Activated T-helper 1 cell treated with anti-CD3 and anti-CD28 coated beads, Interleukin-12 subunit alpha, Interleukin-12 subunit beta, Interleukin-2, Interleukin-4 antibody, amounts not matched to agents 30 ng/mL and 10 ng/mL and 1 ng/mL, durations not matched to agents 14 hours and 24 hours and 36 hours (primary cell): ENCODE measurements around the gene PIK3AP1. TPM values are rescaled to one million over a fixed set of nuclear protein-coding genes. Genes with fewer than 3 reads are reported as not detected.
"Not testable (repeated sequence)": the region's sequence is repeated elsewhere in the genome, so short reads cannot be mapped to it uniquely, and the experiment has no call there.

Experiments
- DNase-seq: peaks from one replicate; pipeline ENCODE4 v3.0.0; 2021; ENCODE audit warnings: low spot score
- H3K27ac Mint-ChIP-seq: one replicate; pipeline ENCODE4 v1.8.0; 2021; ENCODE audit warnings: mild to moderate bottlenecking, mixed read lengths
- H3K27me3 Mint-ChIP-seq: one replicate; pipeline ENCODE4 v1.8.0; 2022; ENCODE audit warnings: mild to moderate bottlenecking, moderate library complexity, mixed read lengths; ENCODE audit not compliant: insufficient read depth
- H3K36me3 Mint-ChIP-seq: one replicate; pipeline ENCODE4 v1.8.0; 2021; ENCODE audit warnings: low read depth, mixed read lengths
- H3K4me1 Mint-ChIP-seq: one replicate; pipeline ENCODE4 v1.8.0; 2021; ENCODE audit warnings: low read depth, mixed read lengths
- H3K4me3 Mint-ChIP-seq: one replicate; pipeline ENCODE4 v1.8.0; 2021; ENCODE audit warnings: mild to moderate bottlenecking, moderate library complexity, mixed read lengths
- H3K9me3 Mint-ChIP-seq: one replicate; pipeline ENCODE4 v1.8.0; 2021; ENCODE audit warnings: mixed read lengths
- intact Hi-C: fragments of 100-400 bp; cut with micrococcal nuclease; formaldehyde crosslinking; loops from one replicate; pipeline ENCODE4 v1.15.1; 2024
- total RNA-seq: library from RNA; stranded (reverse); gene quantifications from 2 replicates; pipeline ENCODE4 v1.2.3, GENCODE V29; 2022

PIK3AP1 gene
- total RNA-seq, 1 donor from 2014 or later, result 9.9 TPM

DNA sequence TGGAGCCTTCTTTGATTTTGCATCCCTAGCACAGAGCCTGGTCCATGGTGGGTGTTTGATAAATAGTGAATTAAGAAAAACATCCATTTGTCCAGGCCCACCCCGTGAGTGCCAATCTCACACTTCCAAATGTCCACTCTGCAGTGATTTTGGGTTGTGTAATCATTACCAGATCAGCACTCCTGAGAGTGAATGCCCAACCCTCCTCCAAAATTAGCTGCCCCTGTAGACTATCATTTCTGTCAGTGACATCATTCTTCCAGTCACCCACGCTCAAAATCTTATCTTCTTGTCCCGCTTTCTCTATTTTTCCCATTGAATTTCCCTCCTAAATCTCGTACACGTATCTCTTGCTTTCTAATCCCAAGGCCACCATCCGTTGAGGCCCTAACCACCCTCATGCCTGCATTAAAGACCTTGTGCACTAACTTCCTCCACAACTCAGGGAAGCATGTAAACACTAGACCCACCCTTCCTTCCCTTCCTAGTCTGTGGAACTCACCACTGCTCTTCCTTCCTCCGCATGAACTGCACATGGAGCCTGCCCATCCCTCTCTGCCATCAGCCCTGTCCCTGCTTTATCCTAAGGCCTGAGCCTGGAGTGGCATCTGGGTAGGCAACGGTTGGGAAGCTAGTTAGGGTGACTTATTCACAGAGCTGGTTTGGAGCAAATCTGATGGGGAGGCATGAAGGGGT is 32.8 kb downstream of the PIK3AP1 start:
- intact Hi-C loops, result no loop called here
- Mint-ChIP-seq H3K4me3 (no peak overlapping the region), H3K4me1 (peaks cover 11% of the 10 kb centered on the region), H3K27me3 (no peaks in the 10 kb centered on the region), H3K36me3 (no peaks in the 10 kb centered on the region), H3K27ac (no peak overlapping the region), H3K9me3 (no peaks in the 10 kb centered on the region)
- DNase-seq, result no peak

GRCh38 chr10:96686514-96686913 is 33.8 kb downstream of the PIK3AP1 start:
- peaks cover 11% of the 10 kb centered on the region for H3K4me1 Mint-ChIP-seq
- no peaks in the 10 kb centered on the region for H3K36me3 Mint-ChIP-seq
- H3K27me3 Mint-ChIP-seq, result no peaks in the 10 kb centered on the region
- no peaks in the 10 kb centered on the region for H3K9me3 Mint-ChIP-seq
- intact Hi-C loops, result no loop called here
- H3K27ac Mint-ChIP-seq, result no peak overlapping the region
- DNase-seq, result no peak
- H3K4me3 Mint-ChIP-seq, result no peak overlapping the region

- Mint-ChIP-seq H3K9me3 (peaks cover 5% of the 10 kb centered on the region), H3K4me3 (no peak overlapping the region), H3K27me3 (no peaks in the 10 kb centered on the region), H3K27ac (no peak overlapping the region), H3K4me1 (peaks cover 6% of the 10 kb centered on the region), H3K36me3 (peaks cover 2% of the 10 kb centered on the region)
- intact Hi-C loops, result no loop called here
- no peak for DNase-seq
Measured at GRCh38 chr10:96685306-96685705, 35.0 kb downstream of the PIK3AP1 start.

- peaks cover 6% of the 10 kb centered on the region for H3K4me1 Mint-ChIP-seq
- no peak overlapping the region for H3K27ac Mint-ChIP-seq
- no peak overlapping the region for H3K4me3 Mint-ChIP-seq
- H3K36me3 Mint-ChIP-seq, result peaks cover 2% of the 10 kb centered on the region
- no peak for DNase-seq
- H3K27me3 Mint-ChIP-seq, result no peaks in the 10 kb centered on the region
- intact Hi-C loops, result no loop called here
- H3K9me3 Mint-ChIP-seq, result peaks cover 5% of the 10 kb centered on the region
Measured at GRCh38 chr10:96684826-96685225, 35.5 kb downstream of the PIK3AP1 start.

DNA sequence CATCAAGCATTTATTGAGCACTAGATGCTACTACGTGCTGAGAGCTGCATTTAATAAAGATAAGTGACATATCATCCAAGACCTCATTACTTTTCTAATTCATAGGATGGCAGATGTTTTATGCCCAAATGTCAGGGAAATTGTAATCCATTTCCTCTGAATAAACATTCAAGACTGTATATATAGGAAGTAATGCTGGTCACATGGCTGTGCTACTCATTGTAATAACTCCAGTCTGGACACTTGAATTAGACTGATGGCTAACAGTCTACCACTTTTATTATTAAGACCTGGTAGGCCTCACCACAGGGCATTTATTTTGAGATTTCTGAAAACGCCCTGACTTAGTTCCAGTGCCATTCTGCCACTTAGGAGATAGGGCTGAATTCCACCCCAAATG is 36.6 kb downstream of the PIK3AP1 start:
- Mint-ChIP-seq H3K4me1 (peaks cover 6% of the 10 kb centered on the region), H3K36me3 (peaks cover 2% of the 10 kb centered on the region), H3K9me3 (peaks cover 5% of the 10 kb centered on the region), H3K27ac (no peak overlapping the region), H3K27me3 (no peaks in the 10 kb centered on the region), H3K4me3 (no peak overlapping the region)
- no peak for DNase-seq
- intact Hi-C loops, result no loop called here

DNA sequence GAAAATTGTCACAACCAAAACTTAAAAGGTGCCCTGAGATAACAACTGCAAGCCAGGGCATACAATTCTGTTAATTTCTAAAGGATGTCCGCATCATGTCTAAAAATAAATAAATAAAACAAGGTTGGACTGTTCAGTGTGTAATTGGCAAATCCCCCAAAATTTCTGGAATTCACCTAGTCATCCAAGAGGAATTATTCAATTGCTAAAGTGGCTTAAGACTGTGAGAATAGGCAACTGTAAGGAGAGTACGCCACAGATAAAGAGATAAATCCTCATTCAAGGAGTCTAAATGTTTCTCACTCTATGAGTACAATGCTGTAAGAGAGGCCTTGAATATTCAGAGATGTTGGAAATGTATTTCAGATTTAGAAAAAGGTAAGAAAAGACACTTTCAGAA is 37.2 kb downstream of the PIK3AP1 start:
- Mint-ChIP-seq H3K27ac (no peak overlapping the region), H3K36me3 (peaks cover 2% of the 10 kb centered on the region), H3K9me3 (peaks cover 5% of the 10 kb centered on the region), H3K4me3 (no peak overlapping the region), H3K27me3 (no peaks in the 10 kb centered on the region), H3K4me1 (peaks cover 6% of the 10 kb centered on the region)
- no peak for DNase-seq
- intact Hi-C loops, result no loop called here

GRCh38 chr10:96681524-96681923 is 38.8 kb downstream of the PIK3AP1 start:
- H3K9me3 Mint-ChIP-seq, result peaks cover 5% of the 10 kb centered on the region
- H3K4me3 Mint-ChIP-seq, result no peak overlapping the region
- no peak for DNase-seq
- H3K36me3 Mint-ChIP-seq, result peaks cover 2% of the 10 kb centered on the region
- intact Hi-C loops, result no loop called here
- no peak overlapping the region for H3K27ac Mint-ChIP-seq
- H3K27me3 Mint-ChIP-seq, result no peaks in the 10 kb centered on the region
- H3K4me1 Mint-ChIP-seq, result no peaks in the 10 kb centered on the region

GRCh38 chr10:96680463-96680862 is 39.9 kb downstream of the PIK3AP1 start:
- H3K4me1 Mint-ChIP-seq, H3K9me3 Mint-ChIP-seq, H3K36me3 Mint-ChIP-seq, H3K27ac Mint-ChIP-seq, intact Hi-C loops, H3K27me3 Mint-ChIP-seq, H3K4me3 Mint-ChIP-seq, DNase-seq: not testable (repeated sequence)

GRCh38 chr10:96678725-96679124 is 41.6 kb downstream of the PIK3AP1 start:
- no peak for DNase-seq
- H3K4me1 Mint-ChIP-seq, result peaks cover 2% of the 10 kb centered on the region
- no peak overlapping the region for H3K4me3 Mint-ChIP-seq
- H3K27ac Mint-ChIP-seq, result no peak overlapping the region
- no peaks in the 10 kb centered on the region for H3K27me3 Mint-ChIP-seq
- intact Hi-C loops, result no loop called here
- H3K36me3 Mint-ChIP-seq, result peaks cover 2% of the 10 kb centered on the region
- peaks cover 5% of the 10 kb centered on the region for H3K9me3 Mint-ChIP-seq

- peaks cover 8% of the 10 kb centered on the region for H3K4me1 Mint-ChIP-seq
- H3K36me3 Mint-ChIP-seq, result peaks cover 2% of the 10 kb centered on the region
- H3K4me3 Mint-ChIP-seq, result no peak overlapping the region
- no peak for DNase-seq
- intact Hi-C loops, result no loop called here
- peaks cover 3% of the 10 kb centered on the region for H3K27me3 Mint-ChIP-seq
- peaks cover 5% of the 10 kb centered on the region for H3K9me3 Mint-ChIP-seq
- H3K27ac Mint-ChIP-seq, result no peak overlapping the region
Measured at GRCh38 chr10:96676272-96677112, 43.8 kb downstream of the PIK3AP1 start.

- intact Hi-C loops, result no loop called here
- peaks cover 3% of the 10 kb centered on the region for H3K27me3 Mint-ChIP-seq
- peaks cover 8% of the 10 kb centered on the region for H3K4me1 Mint-ChIP-seq
- peaks cover 5% of the 10 kb centered on the region for H3K9me3 Mint-ChIP-seq
- H3K36me3 Mint-ChIP-seq, result no peaks in the 10 kb centered on the region
- H3K4me3 Mint-ChIP-seq, result no peak overlapping the region
- DNase-seq, result no peak
- H3K27ac Mint-ChIP-seq, result no peak overlapping the region
Measured at GRCh38 chr10:96675846-96676245, 44.5 kb downstream of the PIK3AP1 start.

DNA sequence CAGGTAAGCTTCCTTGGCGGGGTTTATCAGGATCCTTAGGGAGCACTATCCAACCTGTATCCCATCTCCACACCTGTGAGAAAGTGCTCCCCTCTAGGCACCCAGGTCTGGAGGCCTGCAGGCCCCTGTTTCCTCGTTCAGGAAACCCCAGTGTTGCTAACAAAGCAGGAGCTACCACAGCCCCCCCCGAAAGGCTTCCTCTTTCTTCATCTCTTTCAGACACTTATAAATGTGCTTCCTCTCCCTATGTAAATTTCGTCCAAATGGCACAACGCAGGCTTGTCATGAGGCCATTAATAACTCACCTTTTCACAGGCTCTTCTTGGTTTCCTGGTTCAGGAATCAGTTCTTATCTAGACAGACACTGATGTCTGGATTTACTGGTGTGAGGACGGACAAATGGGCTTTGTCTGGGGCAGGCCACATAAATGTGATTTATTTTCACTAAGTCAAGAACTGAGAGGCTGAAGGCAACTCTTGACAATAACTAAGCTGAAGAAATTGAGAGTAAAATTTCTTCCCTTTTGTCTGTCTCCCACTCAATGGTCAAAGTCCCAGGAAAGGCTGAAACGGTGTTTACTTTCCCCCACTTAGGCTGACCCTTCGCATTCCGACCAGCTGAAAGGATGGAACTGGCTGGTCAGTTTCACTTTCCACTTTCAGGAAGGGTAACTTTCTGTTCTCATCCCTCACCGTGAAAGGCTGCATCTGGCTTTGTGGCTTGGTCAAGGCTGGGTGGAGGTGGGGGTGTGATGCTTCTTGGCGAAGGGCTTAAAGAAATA is 46.8 kb downstream of the PIK3AP1 start:
- Mint-ChIP-seq H3K27me3 (peaks cover 3% of the 10 kb centered on the region), H3K27ac (no peak overlapping the region), H3K4me1 (peaks cover 8% of the 10 kb centered on the region), H3K9me3 (no peaks in the 10 kb centered on the region), H3K4me3 (no peak overlapping the region), H3K36me3 (no peaks in the 10 kb centered on the region)
- no peak for DNase-seq
- intact Hi-C loops, result no loop called here
